Naive B cell (primary cell): ENCODE data around the gene CHIT1. TPM values are rescaled to one million over a fixed set of nuclear protein-coding genes. Genes with fewer than 3 reads are reported as not detected.
A peak's percentile ranks its signal among the peaks of the same experiment; 100 is the strongest.

Source experiments
- ATAC-seq, 2 donors: fragments of 150-1000 bp; cut with Tn5 transposase; 2 replicates each; pipeline ENCODE4 v1.10.0; 2021; ENCODE audit warnings: low read depth in 2 of 2, mild to moderate bottlenecking in 2 of 2, moderate library complexity in 2 of 2
- DNase-seq: peaks from one replicate; pipeline ENCODE4 v3.0.0; 2022
- H3K27ac Mint-ChIP-seq, 6 donors: one replicate each; pipeline ENCODE4 v1.8.0; 2020 to 2022; ENCODE audit warnings: mild to moderate bottlenecking in 6 of 6, mixed read lengths in 6 of 6, moderate library complexity in 5 of 6, inconsistent platforms in 2 of 6
- H3K27me3 Mint-ChIP-seq, 3 donors: one replicate each; pipeline ENCODE4 v1.8.0; 2021 to 2022; ENCODE audit warnings: mixed read lengths in 3 of 3, mild to moderate bottlenecking in 1 of 3
- H3K36me3 Mint-ChIP-seq, 2 donors: one replicate each; pipeline ENCODE4 v1.8.0; 2020 to 2022; ENCODE audit warnings: mixed read lengths in 2 of 2, inconsistent platforms in 1 of 2, mild to moderate bottlenecking in 1 of 2
- H3K4me1 Mint-ChIP-seq, 3 donors: one replicate each; pipeline ENCODE4 v1.8.0; 2020 to 2022; ENCODE audit warnings: mixed read lengths in 3 of 3, inconsistent platforms in 1 of 3, mild to moderate bottlenecking in 1 of 3, moderate library complexity in 1 of 3
- H3K4me3 Mint-ChIP-seq, 8 donors: one replicate each; pipeline ENCODE4 v1.8.0; 2020 to 2022; ENCODE audit warnings: mild to moderate bottlenecking in 8 of 8, mixed read lengths in 8 of 8, moderate library complexity in 8 of 8, inconsistent platforms in 2 of 8
- H3K9me3 Mint-ChIP-seq, 7 donors: one replicate each; pipeline ENCODE4 v1.8.0; 2020 to 2022; ENCODE audit warnings: mixed read lengths in 7 of 7, mild to moderate bottlenecking in 5 of 7, inconsistent platforms in 2 of 7, moderate library complexity in 1 of 7
- polyA plus RNA-seq, 6 donors: library from polyadenylated mRNA; unstranded; fragments of 300-500 nt; fragmentation: Illumina TruSeq; gene quantifications; one replicate each; pipeline ENCODE4 v1.2.3, GENCODE V29; 2021; ENCODE audit warnings: low read depth in 6 of 6

The CHIT1 gene
- polyA plus RNA-seq, 6 donors from 2014 or later = 0.43 to 1.1 (median 0.59) TPM; not detected in 2

DNA sequence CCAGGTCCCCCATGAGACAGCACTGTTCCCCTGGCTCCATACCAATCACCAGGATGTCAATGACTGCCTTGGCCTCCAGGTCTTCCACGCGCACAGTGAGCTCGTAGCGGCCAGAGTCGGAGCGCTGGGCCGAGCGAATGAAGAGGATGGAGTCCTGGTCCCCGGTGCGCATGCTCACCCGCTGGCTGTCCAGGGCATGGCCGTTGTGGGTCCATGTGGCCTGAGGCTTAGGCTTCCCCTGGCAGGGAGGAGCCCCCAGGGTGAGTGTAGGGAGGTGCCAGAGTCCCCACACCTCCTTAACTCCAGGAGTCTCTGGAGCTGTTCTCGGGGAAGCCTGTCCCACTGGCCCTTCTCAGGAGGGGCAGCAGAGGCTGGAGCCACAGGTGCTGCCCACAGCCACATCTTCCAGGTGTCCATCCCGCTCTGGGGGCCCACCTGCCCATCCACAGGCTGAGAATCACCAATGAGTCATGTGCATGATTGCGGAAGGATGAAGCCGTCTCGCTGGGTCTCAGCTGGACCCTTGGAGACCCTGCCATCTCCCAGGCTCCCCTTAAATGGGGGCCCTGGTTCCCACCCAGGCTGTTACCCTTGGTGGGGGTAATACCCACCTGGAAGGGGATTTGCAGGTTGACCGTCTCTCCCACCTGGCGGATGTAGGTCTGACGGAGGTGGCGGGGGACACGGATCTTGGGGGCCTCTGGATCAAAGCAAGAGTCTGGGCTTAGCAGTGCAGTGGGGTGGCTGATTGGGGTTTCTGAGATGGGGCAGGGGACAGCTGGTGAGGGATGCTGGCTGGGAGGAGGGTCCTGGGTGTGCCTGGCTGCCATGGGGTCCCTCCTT lies 57.9 kb downstream of the CHIT1 start:
- Mint-ChIP-seq H3K36me3 (no peaks in the 10 kb centered on the region), H3K9me3 (no peaks in the 10 kb centered on the region), H3K4me1 (peaks cover 0 to 39% (median 17%) of the 10 kb centered on the region in 3 donors), H3K4me3 (no peak overlapping the region), H3K27me3 (peaks cover 5 to 24% (median 18%) of the 10 kb centered on the region in 3 donors), H3K27ac (no peak overlapping the region)
- ATAC-seq = no peak
- no peak for DNase-seq

- peak overlapping the region in 1 of 6 donors; percentile 5 for H3K27ac Mint-ChIP-seq
- H3K36me3 Mint-ChIP-seq = no peaks in the 10 kb centered on the region
- H3K4me1 Mint-ChIP-seq = peaks cover 0 to 31% (median 12%) of the 10 kb centered on the region in 3 donors
- no peak for DNase-seq
- no peak for ATAC-seq
- H3K9me3 Mint-ChIP-seq = no peaks in the 10 kb centered on the region
- H3K27me3 Mint-ChIP-seq = peaks cover 4 to 25% (median 24%) of the 10 kb centered on the region in 3 donors
- H3K4me3 Mint-ChIP-seq = no peak overlapping the region
These were observed 58.7 kb downstream of the CHIT1 start for GRCh38 chr1:203170625-203171330.

DNA sequence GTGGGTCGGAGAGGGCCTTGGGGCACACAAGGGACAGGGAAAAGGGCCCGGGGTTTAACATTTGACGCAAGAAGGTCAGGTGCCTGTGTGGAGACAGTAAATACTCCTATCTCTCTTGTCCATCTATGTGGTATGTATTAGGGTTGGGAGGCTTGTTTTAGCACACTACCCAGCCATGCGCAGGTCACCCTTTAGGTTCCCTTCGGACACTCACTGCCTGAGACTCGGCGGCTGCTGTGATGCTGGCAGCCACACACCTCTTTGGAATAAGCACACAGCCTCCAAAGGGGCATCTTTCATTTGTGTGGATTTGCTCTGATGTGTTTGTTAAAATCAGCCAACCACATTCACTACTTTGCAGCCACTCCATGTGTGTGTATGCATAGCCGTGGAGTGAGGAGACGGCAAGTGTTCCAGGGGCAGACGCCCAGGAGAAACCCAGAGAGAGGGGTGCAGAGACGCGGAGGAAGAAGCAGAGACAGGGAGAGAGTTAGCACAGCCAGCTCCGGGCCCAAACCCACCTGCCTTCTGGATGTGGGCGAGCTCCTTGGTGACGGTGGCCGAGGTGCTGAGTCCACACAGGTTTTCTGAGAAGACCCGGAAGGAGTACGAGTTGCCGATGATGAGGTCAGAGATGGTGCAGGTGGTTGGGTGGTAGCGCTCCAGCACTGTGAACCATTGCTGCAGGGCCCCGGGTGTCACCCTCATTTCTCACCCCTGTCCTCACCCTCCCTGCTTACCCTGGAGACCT lies 59.5 kb downstream of the CHIT1 start:
- Mint-ChIP-seq H3K27me3 (peaks cover 4 to 25% (median 25%) of the 10 kb centered on the region in 3 donors), H3K4me3 (peak overlapping the region in 1 of 8 donors; percentile 51), H3K27ac (no peak overlapping the region), H3K4me1 (peaks cover 0 to 23% (median 12%) of the 10 kb centered on the region in 3 donors), H3K36me3 (no peaks in the 10 kb centered on the region), H3K9me3 (no peaks in the 10 kb centered on the region)
- DNase-seq (no peak), ATAC-seq (no peak)

DNA sequence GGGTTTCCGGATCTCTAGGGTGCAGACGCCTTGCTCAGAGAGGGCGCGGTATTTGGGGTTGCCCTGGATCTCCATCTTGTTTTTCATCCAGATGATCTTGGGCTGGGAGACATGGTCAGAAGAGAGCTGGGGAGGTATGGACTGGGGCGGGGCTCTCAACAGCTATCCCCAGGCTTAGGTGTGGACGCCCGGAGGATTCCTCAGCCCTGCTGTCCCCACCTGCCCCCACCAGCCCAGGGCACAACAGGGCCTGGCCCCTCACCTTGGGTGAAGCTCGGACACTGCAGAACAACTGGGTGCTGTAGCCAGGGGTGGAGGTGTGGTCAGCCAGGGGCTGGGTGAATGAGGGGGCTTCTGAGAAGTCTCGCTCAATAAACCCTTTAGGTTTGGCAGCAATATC lies 60.5 kb downstream of the CHIT1 start:
- ATAC-seq (no peak), DNase-seq (no peak)
- H3K27me3 Mint-ChIP-seq = peaks cover 8 to 27% (median 24%) of the 10 kb centered on the region in 3 donors

GRCh38 chr1:203168256-203168786 lies 61.2 kb downstream of the CHIT1 start:
- ATAC-seq = no peak

More for the DNA sequence above, 60.5 kb downstream of the CHIT1 start:
- Mint-ChIP-seq H3K9me3 (no peaks in the 10 kb centered on the region), H3K27ac (no peak overlapping the region), H3K36me3 (no peaks in the 10 kb centered on the region), H3K4me1 (peaks cover 0 to 14% (median 12%) of the 10 kb centered on the region in 3 donors), H3K4me3 (peak overlapping the region in 1 of 8 donors; percentile 42)

GRCh38 chr1:203167913-203168200 lies 61.6 kb downstream of the CHIT1 start:
- ATAC-seq (no peak), DNase-seq (no peak)
- H3K27ac Mint-ChIP-seq = peak overlapping the region in 2 of 6 donors; percentile 16 to 38
- peaks cover 12 to 28% (median 26%) of the 10 kb centered on the region in 3 donors for H3K27me3 Mint-ChIP-seq
- H3K4me1 Mint-ChIP-seq = peaks cover 0 to 8% (median 7%) of the 10 kb centered on the region in 3 donors
- no peaks in the 10 kb centered on the region for H3K36me3 Mint-ChIP-seq
- H3K9me3 Mint-ChIP-seq = no peaks in the 10 kb centered on the region
- no peak overlapping the region for H3K4me3 Mint-ChIP-seq

More at GRCh38 chr1:203168256-203168786, 61.2 kb downstream of the CHIT1 start:
- peak overlapping the region in 1 of 6 donors; percentile 16 for H3K27ac Mint-ChIP-seq
- no peaks in the 10 kb centered on the region for H3K36me3 Mint-ChIP-seq
- H3K9me3 Mint-ChIP-seq = no peaks in the 10 kb centered on the region
- no peak overlapping the region for H3K4me3 Mint-ChIP-seq
- DNase-seq = no peak
- H3K4me1 Mint-ChIP-seq = peaks cover 0 to 8% (median 7%) of the 10 kb centered on the region in 3 donors
- peaks cover 9 to 26% (median 23%) of the 10 kb centered on the region in 3 donors for H3K27me3 Mint-ChIP-seq

- ATAC-seq (peak; percentile 51 to 52), DNase-seq (peak; percentile 10)
These were observed 62.2 kb downstream of the CHIT1 start for GRCh38 chr1:203167026-203167912.

DNA sequence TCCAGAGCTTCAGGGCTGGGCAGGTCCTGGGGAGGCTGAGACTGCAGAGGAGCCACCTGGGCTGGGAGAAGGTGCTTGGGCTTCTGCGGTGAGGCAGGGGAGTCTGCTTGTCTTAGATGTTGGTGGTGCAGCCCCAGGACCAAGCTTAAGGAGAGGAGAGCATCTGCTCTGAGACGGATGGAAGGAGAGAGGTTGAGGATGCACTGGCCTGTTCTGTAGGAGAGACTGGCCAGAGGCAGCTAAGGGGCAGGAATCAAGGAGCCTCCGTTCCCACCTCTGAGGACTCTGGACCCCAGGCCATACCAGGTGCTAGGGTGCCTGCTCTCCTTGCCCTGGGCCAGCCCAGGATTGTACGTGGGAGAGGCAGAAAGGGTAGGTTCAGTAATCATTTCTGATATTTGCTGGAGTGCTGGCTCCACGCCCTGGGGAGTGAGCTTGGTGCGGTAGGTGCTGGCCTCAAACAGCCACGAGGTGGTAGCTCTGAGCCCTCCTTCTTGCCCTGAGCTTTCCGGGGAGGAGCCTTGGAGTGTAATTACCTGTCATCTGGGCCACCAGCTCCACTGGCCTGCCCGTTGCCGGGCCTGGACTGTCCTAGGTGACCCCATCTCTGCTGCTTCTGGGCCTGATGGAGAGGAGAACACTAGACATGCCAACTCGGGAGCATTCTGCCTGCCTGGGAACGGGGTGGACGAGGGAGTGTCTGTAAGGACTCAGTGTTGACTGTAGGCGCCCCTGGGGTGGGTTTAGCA lies 63.1 kb downstream of the CHIT1 start:
- no peak for DNase-seq
- Mint-ChIP-seq H3K4me3 (no peak overlapping the region), H3K36me3 (no peaks in the 10 kb centered on the region), H3K9me3 (no peaks in the 10 kb centered on the region), H3K27me3 (peaks cover 19 to 38% (median 26%) of the 10 kb centered on the region in 3 donors), H3K4me1 (peaks cover 0 to 8% (median 7%) of the 10 kb centered on the region in 3 donors), H3K27ac (peak overlapping the region in 2 of 6 donors; percentile 43 to 71)
- no peak for ATAC-seq

More at GRCh38 chr1:203167026-203167912, 62.2 kb downstream of the CHIT1 start:
- Mint-ChIP-seq H3K27ac (peak overlapping the region in 2 of 6 donors; percentile 43 to 71), H3K4me1 (peaks cover 0 to 8% (median 7%) of the 10 kb centered on the region in 3 donors), H3K36me3 (no peaks in the 10 kb centered on the region), H3K4me3 (no peak overlapping the region), H3K9me3 (no peaks in the 10 kb centered on the region), H3K27me3 (peaks cover 18 to 33% (median 26%) of the 10 kb centered on the region in 3 donors)

Other genes with a start within 250 kb of the CHIT1 start
- gene TMEM183A, start 222.3 kb downstream of the CHIT1 start, polyA plus RNA-seq = 10 to 100 TPM; 41.0 to 60.3 (median 54.9) TPM
- gene PPFIA4, start 203.2 kb downstream of the CHIT1 start, polyA plus RNA-seq = not detected
- not detected for gene MYOG, start 143.7 kb downstream of the CHIT1 start, polyA plus RNA-seq
- gene ADORA1, start 101.9 kb downstream of the CHIT1 start, polyA plus RNA-seq = not detected
- not detected for gene MYBPH, start 53.8 kb downstream of the CHIT1 start, polyA plus RNA-seq
- under 1 TPM in 1 of 6 donors, not detected in 5; 0.32 TPM for gene CHI3L1, start 43.0 kb downstream of the CHIT1 start, polyA plus RNA-seq
- gene BTG2, start 75.8 kb upstream of the CHIT1 start, polyA plus RNA-seq = 100 to 1,000 TPM; 315 to 687 (median 417) TPM
- not detected for gene FMOD, start 121.4 kb upstream of the CHIT1 start, polyA plus RNA-seq
- not detected for gene PRELP, start 246.1 kb upstream of the CHIT1 start, polyA plus RNA-seq